ENCODE results near the gene MAB21L4. TPM values are rescaled to one million over a fixed set of nuclear protein-coding genes. Genes with fewer than 3 reads are reported as not detected.

Gene MAB21L4
- total RNA-seq, 4 donors from 2014 or later = not detected

DNA sequence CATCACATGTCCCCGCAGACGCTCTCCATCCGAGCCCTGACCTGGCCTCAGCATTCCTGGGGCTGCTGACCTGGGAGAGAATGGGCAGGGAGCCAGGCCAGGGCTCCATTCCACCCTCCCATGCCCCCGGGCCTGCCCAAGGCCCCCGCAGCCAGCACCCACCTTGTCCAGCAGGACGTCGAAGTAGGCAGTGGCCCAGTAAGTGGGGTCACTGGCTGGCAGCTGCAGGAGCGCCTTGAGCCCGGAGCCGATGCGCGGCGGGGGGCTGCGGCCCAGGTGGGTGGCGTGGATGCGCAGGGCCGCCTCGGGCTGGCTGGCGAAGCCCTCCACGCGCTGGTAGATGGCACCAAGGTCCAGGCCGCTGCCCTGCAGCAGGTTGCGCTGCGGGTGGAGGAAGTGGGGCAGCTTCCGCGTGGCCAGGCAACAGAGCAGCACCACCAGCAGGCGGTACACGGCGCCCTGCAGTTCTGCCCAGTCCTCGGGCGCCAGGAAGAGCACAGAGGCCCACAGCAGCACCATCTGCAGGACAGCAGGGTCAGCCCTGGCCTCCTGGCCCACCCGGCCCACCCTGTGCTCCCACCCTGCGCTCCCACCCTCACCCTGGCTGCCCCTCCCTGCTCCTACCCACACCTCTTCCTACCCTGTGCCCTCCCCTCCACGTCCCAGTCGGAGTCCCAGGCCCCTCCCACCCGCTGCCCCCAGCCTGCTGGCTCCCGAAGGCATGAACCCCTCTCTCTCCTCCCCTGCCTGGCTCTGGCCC, 7.6 kb downstream of the MAB21L4 start:
- ATAC-seq (no peak), DNase-seq (no peak)
- no peaks in the 10 kb centered on the region for H3K36me3 ChIP-seq
- in situ Hi-C loops (cut with MboI; ENCODE audit: low sequenced_read_pairs in 4 of 4) = no loop called here
- H3K4me1 ChIP-seq = no peaks in the 10 kb centered on the region
- no peak overlapping the region for H3K27ac ChIP-seq
- H3K27me3 ChIP-seq = no peaks in the 10 kb centered on the region
- intact Hi-C loops (cut with DNase I; ENCODE audit: low total_unique reads) = no loop called here
- no peak overlapping the region for H3K4me3 ChIP-seq
- no peaks in the 10 kb centered on the region for H3K9me3 ChIP-seq
- TF ChIP-seq, protein P1, sequence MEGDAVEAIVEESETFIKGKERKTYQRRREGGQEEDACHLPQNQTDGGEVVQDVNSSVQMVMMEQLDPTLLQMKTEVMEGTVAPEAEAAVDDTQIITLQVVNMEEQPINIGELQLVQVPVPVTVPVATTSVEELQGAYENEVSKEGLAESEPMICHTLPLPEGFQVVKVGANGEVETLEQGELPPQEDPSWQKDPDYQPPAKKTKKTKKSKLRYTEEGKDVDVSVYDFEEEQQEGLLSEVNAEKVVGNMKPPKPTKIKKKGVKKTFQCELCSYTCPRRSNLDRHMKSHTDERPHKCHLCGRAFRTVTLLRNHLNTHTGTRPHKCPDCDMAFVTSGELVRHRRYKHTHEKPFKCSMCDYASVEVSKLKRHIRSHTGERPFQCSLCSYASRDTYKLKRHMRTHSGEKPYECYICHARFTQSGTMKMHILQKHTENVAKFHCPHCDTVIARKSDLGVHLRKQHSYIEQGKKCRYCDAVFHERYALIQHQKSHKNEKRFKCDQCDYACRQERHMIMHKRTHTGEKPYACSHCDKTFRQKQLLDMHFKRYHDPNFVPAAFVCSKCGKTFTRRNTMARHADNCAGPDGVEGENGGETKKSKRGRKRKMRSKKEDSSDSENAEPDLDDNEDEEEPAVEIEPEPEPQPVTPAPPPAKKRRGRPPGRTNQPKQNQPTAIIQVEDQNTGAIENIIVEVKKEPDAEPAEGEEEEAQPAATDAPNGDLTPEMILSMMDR (IDR thresholded peaks at IDR 0.05 in 4 of 5, conservative IDR thresholded peaks at IDR 0.05 in 1 of 5) = no peak
- no peak for TF ChIP-seq POLR2A (IDR thresholded peaks at IDR 0.05)

- H3K4me3 ChIP-seq = no peak overlapping the region
- H3K27me3 ChIP-seq = no peaks in the 10 kb centered on the region
- DNase-seq (no peak), ATAC-seq (no peak)
- no peaks in the 10 kb centered on the region for H3K9me3 ChIP-seq
- no peaks in the 10 kb centered on the region for H3K4me1 ChIP-seq
- intact Hi-C loops (cut with DNase I; ENCODE audit: low total_unique reads) (no loop called here), in situ Hi-C loops (cut with MboI; ENCODE audit: low sequenced_read_pairs in 4 of 4) (no loop called here)
- no peak overlapping the region for H3K27ac ChIP-seq
- H3K36me3 ChIP-seq = no peaks in the 10 kb centered on the region
- TF ChIP-seq, protein P1 (IDR thresholded peaks at IDR 0.05 in 4 of 5, conservative IDR thresholded peaks at IDR 0.05 in 1 of 5) = no peak
- TF ChIP-seq POLR2A (IDR thresholded peaks at IDR 0.05) = no peak
Observed at GRCh38 chr2:240887631-240888030, 8.3 kb downstream of the MAB21L4 start.

GRCh38 chr2:240886678-240887609, 9.0 kb downstream of the MAB21L4 start:
- ATAC-seq = no peak

DNA sequence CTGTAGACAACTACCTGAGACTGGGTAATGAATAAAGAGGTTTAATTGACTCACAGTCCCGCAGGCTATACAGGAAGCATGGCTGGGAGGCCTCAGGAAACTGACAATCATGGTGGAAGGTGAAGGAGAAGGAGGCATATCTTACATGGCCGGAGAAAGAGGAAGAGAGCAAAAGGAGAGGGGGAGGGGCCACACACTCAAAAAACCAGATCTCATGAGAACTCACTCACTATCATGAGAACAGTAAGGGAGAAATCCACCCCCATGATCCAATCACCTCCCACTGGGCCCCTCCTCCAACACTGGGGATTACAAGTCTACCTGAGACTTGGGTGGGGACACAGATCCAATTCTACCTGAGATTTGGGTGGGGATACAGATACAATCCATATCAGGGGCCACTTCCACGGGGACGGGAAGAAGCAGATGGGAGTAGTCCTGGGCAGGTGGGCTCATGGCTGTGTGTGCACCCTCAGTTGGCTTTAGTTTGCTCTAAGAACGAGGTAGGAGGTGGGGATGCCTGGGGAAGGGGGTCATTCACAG, 9.9 kb downstream of the MAB21L4 start:
- TF ChIP-seq, protein P1 (IDR thresholded peaks at IDR 0.05 in 4 of 5, conservative IDR thresholded peaks at IDR 0.05 in 1 of 5) = no peak
- no peak for TF ChIP-seq POLR2A (IDR thresholded peaks at IDR 0.05)
- no peaks in the 10 kb centered on the region for H3K27me3 ChIP-seq
- H3K4me1 ChIP-seq = no peaks in the 10 kb centered on the region
- DNase-seq = no peak
- H3K9me3 ChIP-seq = no peaks in the 10 kb centered on the region
- in situ Hi-C loops (cut with MboI; ENCODE audit: low sequenced_read_pairs in 4 of 4) (no loop called here), intact Hi-C loops (cut with DNase I; ENCODE audit: low total_unique reads) (no loop called here)
- no peak for ATAC-seq
- no peak overlapping the region for H3K4me3 ChIP-seq
- no peaks in the 10 kb centered on the region for H3K36me3 ChIP-seq
- no peak overlapping the region for H3K27ac ChIP-seq

More at GRCh38 chr2:240886678-240887609, 9.0 kb downstream of the MAB21L4 start:
- Histone ChIP-seq H3K9me3 (no peaks in the 10 kb centered on the region), H3K4me3 (no peak overlapping the region), H3K27ac (no peak overlapping the region), H3K4me1 (no peaks in the 10 kb centered on the region), H3K36me3 (no peaks in the 10 kb centered on the region), H3K27me3 (no peaks in the 10 kb centered on the region)
- DNase-seq = peak in 1 of 2 donors; percentile 3
- intact Hi-C loops (cut with DNase I; ENCODE audit: low total_unique reads) (no loop called here), in situ Hi-C loops (cut with MboI; ENCODE audit: low sequenced_read_pairs in 4 of 4) (no loop called here)
- TF ChIP-seq, protein P1 (IDR thresholded peaks at IDR 0.05 in 4 of 5, conservative IDR thresholded peaks at IDR 0.05 in 1 of 5) = no peak
- TF ChIP-seq POLR2A (IDR thresholded peaks at IDR 0.05) = no peak

Data from gastrocnemius medialis (tissue), 4 donors.